ENCODE measurements around the gene PML.

GRCh38 chr15:73969151-73969759, 25.3 kb upstream of the PML start:
- TF ChIP-seq CTCF (IDR thresholded peaks at IDR 0.05) (no peak), ZNF121 (CRISPR knock-in tag; IDR thresholded peaks at IDR 0.05) (no peak), ZNF671 (CRISPR knock-in tag; IDR thresholded peaks at IDR 0.05) (no peak), CREB1 (CRISPR knock-in tag; IDR thresholded peaks at IDR 0.05) (no peak), CBFB (CRISPR knock-in tag; IDR thresholded peaks at IDR 0.05; ENCODE audit: low read depth) (no peak), MLX (CRISPR knock-in tag; IDR thresholded peaks at IDR 0.05) (no peak), KAT7 (CRISPR knock-in tag; IDR thresholded peaks at IDR 0.05; ENCODE audit: borderline replicate concordance) (no peak), NFYB (CRISPR knock-in tag; conservative IDR thresholded peaks at IDR 0.05; ENCODE audit: low read depth) (no peak)
